A549 (cell line): ENCODE measurements around the gene CLEC2D.

Experiments used
- CTCF ChIP-seq: fragments of >200 bp; sonication (Bioruptor Twin); formaldehyde crosslinking; IDR thresholded peaks from 3 replicates; pipeline ENCODE4 v1.5.1; 2016
- FOSL2 ChIP-seq, 2 experiments: fragments of 450-650 bp in 1 of 2; fragments of >200 bp in 1 of 2; sonication (Bioruptor Twin) in 1 of 2; formaldehyde crosslinking; IDR thresholded peaks; 2 replicates each; pipeline versions ENCODE4 v1.5.0 to v1.6.1; 2016 to 2020; ENCODE audit warnings: mild to moderate bottlenecking in 1 of 2, moderate library complexity in 1 of 2
- KDM1A ChIP-seq: fragments of 200-600 bp; sonication (generic); IDR thresholded peaks from 2 replicates; pipeline ENCODE4 v1.6.1; 2016; ENCODE audit warnings: low read depth, mild to moderate bottlenecking
- MAFK ChIP-seq: fragments of 450-650 bp; IDR thresholded peaks from 2 replicates; pipeline ENCODE4 v1.6.1; 2014; ENCODE audit not compliant: partially characterized antibody
- POLR2A ChIP-seq: IDR thresholded peaks from 2 replicates; pipeline ENCODE4 v1.6.1; 2012; ENCODE audit warnings: mild to moderate bottlenecking, low read length
- RAD21 ChIP-seq, 2 experiments: fragments of >200 bp in 1 of 2; sonication (Bioruptor Twin) in 1 of 2; formaldehyde crosslinking in 1 of 2; IDR thresholded peaks in 1 of 2; conservative IDR thresholded peaks in 1 of 2; 2 replicates in 1 of 2; 3 replicates in 1 of 2; pipeline ENCODE4 v1.6.1; 2012 to 2018; ENCODE audit warnings: inconsistent platforms in 1 of 2
- RFX5 ChIP-seq: fragments of 450-650 bp; IDR thresholded peaks from 2 replicates; pipeline ENCODE4 v1.7.1; 2014; ENCODE audit warnings: antibody characterized with exemption, mild to moderate bottlenecking, moderate library complexity
- TP53 ChIP-seq: fragments of 250-450 bp; sonication (Bioruptor Pico); IDR thresholded peaks from 2 replicates; pipeline ENCODE4 v1.5.0; 2021; ENCODE audit warnings: mild to moderate bottlenecking, moderate library complexity
- ZC3H11A ChIP-seq: fragments of 450-650 bp; IDR thresholded peaks from 2 replicates; pipeline ENCODE4 v1.6.1; 2014; ENCODE audit warnings: antibody characterized with exemption, mild to moderate bottlenecking

DNA sequence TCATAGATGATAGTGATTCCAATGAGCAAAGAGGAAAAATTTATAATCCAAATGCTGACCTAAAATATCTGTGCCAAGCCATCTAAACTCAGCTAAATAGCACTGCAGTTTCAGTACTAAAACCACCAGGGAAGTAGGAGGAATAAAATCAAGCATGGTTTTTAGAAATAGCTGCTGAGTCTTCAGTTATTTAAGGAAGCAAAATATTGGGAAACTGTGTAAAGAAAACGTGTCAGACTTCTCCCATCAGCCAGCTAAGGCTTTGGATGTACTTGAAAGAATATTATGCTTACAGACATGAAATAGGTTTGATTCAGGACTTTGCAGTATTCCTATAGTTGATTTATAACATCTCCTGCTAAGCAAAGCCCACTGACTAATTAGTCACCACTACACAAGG, 24.7 kb downstream of the CLEC2D start:
- TF ChIP-seq RFX5: no peak
- TF ChIP-seq CTCF: no peak
- no peak for TF ChIP-seq ZC3H11A
- TF ChIP-seq FOSL2 (IDR thresholded peaks at IDR 0.05): no peak
- TF ChIP-seq FOSL2 (CRISPR knock-in tag; IDR thresholded peaks at IDR 0.05): no peak
- no peak for TF ChIP-seq TP53
- no peak for TF ChIP-seq MAFK
- no peak for TF ChIP-seq POLR2A
- no peak for TF ChIP-seq KDM1A
- TF ChIP-seq RAD21 (conservative IDR thresholded peaks at IDR 0.05 in 1 of 2, IDR thresholded peaks at IDR 0.05 in 1 of 2): no peak
